ENCODE results near the gene CFL1. TPM values are rescaled to one million over a fixed set of nuclear protein-coding genes. Genes with fewer than 3 reads are reported as not detected.

The CFL1 gene
- total RNA-seq, 1 experiment from 2014 or later = 611 TPM

- Mint-ChIP-seq H3K27ac (ENCODE audit: low read depth, unreplicated experiment) (peak overlapping the region; percentile 94), H3K4me3 (ENCODE audit: unreplicated experiment) (peak overlapping the region; percentile 83), H3K9me3 (ENCODE audit: unreplicated experiment) (no peaks in the 10 kb centered on the region), H3K4me1 (ENCODE audit: insufficient read depth, unreplicated experiment) (peaks cover 29% of the 10 kb centered on the region), H3K36me3 (ENCODE audit: insufficient read depth, unreplicated experiment) (peaks cover 55% of the 10 kb centered on the region), H3K27me3 (ENCODE audit: insufficient read depth, unreplicated experiment) (no peaks in the 10 kb centered on the region)
- ChIA-PET POLR2A (interaction anchor here (0.6 to 6.2 kb wide), 16 partner anchors 10 to 1725 kb away, joined by 3 to 181 read pairs (median 5); partner anchors contain the start of genes AP5B1, BANF1, CCDC85B and EIF1AD), CTCF (interaction anchor here (0.6 to 0.9 kb wide), 3 partner anchors 11 to 245 kb away, joined by 3 read pairs; no protein-coding TSS in a partner anchor)
- peak; percentile 72 for DNase-seq (ENCODE audit: unreplicated experiment)
- intact Hi-C loops (cut with micrococcal nuclease) = no loop called here
- no TSS peak for BruUV-seq (replicated peaks)
- TF ChIP-seq CTCF (IDR thresholded peaks at IDR 0.05; ENCODE audit: unreplicated experiment) = no peak
These were observed 1.1 kb downstream of the CFL1 start for GRCh38 chr11:65856689-65857499.

- H3K4me1 Mint-ChIP-seq (ENCODE audit: insufficient read depth, unreplicated experiment) = peaks cover 24% of the 10 kb centered on the region
- no peak for DNase-seq (ENCODE audit: unreplicated experiment)
- POLR2A ChIA-PET = interaction anchor here (0.7 to 6.2 kb wide), 4 partner anchors 33 to 144 kb away, joined by 3 to 181 read pairs (median 4); partner anchors contain the start of genes CCDC85B, FIBP and KAT5
- intact Hi-C loops (cut with micrococcal nuclease) = no loop called here
- H3K9me3 Mint-ChIP-seq (ENCODE audit: unreplicated experiment) = no peaks in the 10 kb centered on the region
- peak overlapping the region; percentile 83 for H3K4me3 Mint-ChIP-seq (ENCODE audit: unreplicated experiment)
- H3K36me3 Mint-ChIP-seq (ENCODE audit: insufficient read depth, unreplicated experiment) = peaks cover 56% of the 10 kb centered on the region
- TF ChIP-seq CTCF (IDR thresholded peaks at IDR 0.05; ENCODE audit: unreplicated experiment) = no peak
- no peaks in the 10 kb centered on the region for H3K27me3 Mint-ChIP-seq (ENCODE audit: insufficient read depth, unreplicated experiment)
- H3K27ac Mint-ChIP-seq (ENCODE audit: low read depth, unreplicated experiment) = peak overlapping the region; percentile 94
- CTCF ChIA-PET = no interaction called here
- no TSS peak for BruUV-seq (replicated peaks)
These were observed 2.0 kb downstream of the CFL1 start for GRCh38 chr11:65855927-65856363.

- no peak for TF ChIP-seq CTCF (IDR thresholded peaks at IDR 0.05; ENCODE audit: unreplicated experiment)
- Mint-ChIP-seq H3K36me3 (ENCODE audit: insufficient read depth, unreplicated experiment) (peaks cover 56% of the 10 kb centered on the region), H3K4me3 (ENCODE audit: unreplicated experiment) (peak overlapping the region; percentile 83)
These were observed 2.8 kb downstream of the CFL1 start for GRCh38 chr11:65854852-65855837.

More at GRCh38 chr11:65854852-65855837, 2.8 kb downstream of the CFL1 start:
- Mint-ChIP-seq H3K27ac (ENCODE audit: low read depth, unreplicated experiment) (peak overlapping the region; percentile 71), H3K9me3 (ENCODE audit: unreplicated experiment) (no peaks in the 10 kb centered on the region), H3K4me1 (ENCODE audit: insufficient read depth, unreplicated experiment) (peaks cover 22% of the 10 kb centered on the region), H3K27me3 (ENCODE audit: insufficient read depth, unreplicated experiment) (no peaks in the 10 kb centered on the region)
- DNase-seq (ENCODE audit: unreplicated experiment) = no peak
- intact Hi-C loops (cut with micrococcal nuclease) = no loop called here
- POLR2A ChIA-PET = interaction anchor here (0.7 kb wide), 1 partner anchor 35 kb away, joined by 4 read pairs; the partner anchor contains the start of gene CCDC85B
- TSS peak; percentile 63 for BruUV-seq (replicated peaks)
- CTCF ChIA-PET = interaction anchor here (0.6 kb wide), 1 partner anchor 38 kb away, joined by 4 read pairs; no protein-coding TSS in a partner anchor
